Measurements from ENCODE around the gene SURF1.
"Not testable (repeated sequence)": the region's sequence is repeated elsewhere in the genome, so short reads cannot be mapped to it uniquely, and the experiment has no call there.

SURF1 gene

GRCh38 chr9:133342570-133342969 is 13.7 kb downstream of the SURF1 start:
- no peak for DNase-seq

DNA sequence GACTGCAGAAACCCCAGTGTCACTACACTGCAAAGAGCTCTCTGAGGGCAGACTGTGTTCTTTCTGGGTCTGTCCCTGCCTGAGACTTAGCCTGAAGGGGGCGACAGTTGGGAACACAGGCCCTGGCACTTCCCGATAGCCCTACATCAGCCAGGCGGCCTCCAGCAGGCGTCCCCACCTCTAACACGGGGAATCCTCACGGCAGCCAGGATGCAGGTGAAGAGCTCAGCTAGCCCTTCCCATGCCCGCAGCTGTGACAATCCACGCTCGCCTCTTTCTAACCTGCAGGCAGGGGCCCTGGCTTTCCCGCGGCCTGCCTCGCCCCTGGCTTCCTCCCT is 14.2 kb downstream of the SURF1 start:
- DNase-seq, result no peak

DNA sequence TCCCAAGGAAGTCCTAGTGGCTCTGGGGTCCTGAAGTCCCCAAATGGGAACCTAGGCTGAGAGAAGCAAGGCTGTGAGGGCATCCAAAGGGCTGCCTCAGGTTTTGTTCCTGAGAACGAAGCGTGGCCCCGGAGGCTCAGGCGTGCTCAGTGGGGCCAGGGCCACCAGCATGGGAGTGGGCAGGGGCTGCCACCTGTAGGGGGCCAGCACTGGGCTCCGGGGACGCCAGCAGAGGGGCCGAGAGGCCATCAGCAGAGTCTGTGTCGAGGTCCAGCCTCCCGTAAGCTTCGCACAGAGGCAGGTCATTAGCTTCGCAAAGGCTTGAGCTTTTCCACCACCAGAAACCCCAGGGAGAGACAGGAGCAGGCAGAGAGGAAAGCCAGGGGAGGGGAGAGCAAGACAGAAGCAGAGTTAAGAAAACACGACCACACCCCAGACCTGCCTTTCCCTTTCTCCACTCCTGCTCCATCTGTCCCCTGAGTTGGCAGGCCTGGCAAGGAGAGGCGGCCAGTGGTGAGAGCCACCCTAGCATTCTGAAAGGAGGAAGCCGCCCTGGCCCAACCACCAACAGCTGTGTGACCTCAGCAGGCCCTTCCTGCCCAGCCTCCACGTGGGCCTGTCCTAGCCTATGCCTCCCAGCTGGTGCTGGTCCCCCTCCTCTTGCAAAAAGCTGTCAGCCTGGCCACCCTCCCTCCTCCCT is 14.8 kb downstream of the SURF1 start:
- peak; percentile 86 to 89 for DNase-seq

GRCh38 chr9:133340916-133341315 is 15.4 kb downstream of the SURF1 start:
- peak in 1 of 2 donors; percentile 24 for DNase-seq

GRCh38 chr9:133340256-133340655 is 16.0 kb downstream of the SURF1 start:
- peak; percentile 63 to 67 for DNase-seq

- no peak for DNase-seq
Measured at GRCh38 chr9:133339641-133340040, 16.6 kb downstream of the SURF1 start.

GRCh38 chr9:133335924-133336811 is 20.1 kb downstream of the SURF1 start, which contains the start of gene SURF6:
SURF6 (minus strand) TSS chr9:133336188; CDS start chr9:133336132, 56 bp downstream.
- DNase-seq, result peak; percentile 89 to 92

- DNase-seq, result not testable (repeated sequence)
Measured at GRCh38 chr9:133334888-133335287, 21.4 kb downstream of the SURF1 start.

GRCh38 chr9:133334161-133334560 is 22.1 kb downstream of the SURF1 start:
- DNase-seq, result no peak

DNA sequence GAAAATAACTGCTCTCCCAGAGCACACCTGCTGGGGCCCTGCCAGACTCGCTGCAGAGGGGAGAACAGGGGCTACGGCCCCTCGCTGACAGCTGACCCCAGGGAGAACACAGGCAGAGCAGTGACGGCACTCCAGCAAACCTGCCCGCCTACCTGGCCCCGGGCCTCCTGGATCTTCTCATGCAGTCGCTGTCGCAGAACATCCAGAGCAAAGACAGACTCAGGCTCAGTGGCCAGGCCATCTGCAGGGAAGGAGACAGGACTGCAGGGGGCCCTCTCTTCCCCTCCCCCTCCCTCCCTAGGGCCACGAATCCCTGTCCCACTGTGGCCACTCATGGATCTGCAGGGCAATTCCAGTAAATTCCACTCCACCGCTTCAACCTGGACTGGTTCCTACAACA is 22.7 kb downstream of the SURF1 start:
- no peak for DNase-seq

GRCh38 chr9:133333011-133333410 is 23.3 kb downstream of the SURF1 start:
- DNase-seq, result no peak

DNA sequence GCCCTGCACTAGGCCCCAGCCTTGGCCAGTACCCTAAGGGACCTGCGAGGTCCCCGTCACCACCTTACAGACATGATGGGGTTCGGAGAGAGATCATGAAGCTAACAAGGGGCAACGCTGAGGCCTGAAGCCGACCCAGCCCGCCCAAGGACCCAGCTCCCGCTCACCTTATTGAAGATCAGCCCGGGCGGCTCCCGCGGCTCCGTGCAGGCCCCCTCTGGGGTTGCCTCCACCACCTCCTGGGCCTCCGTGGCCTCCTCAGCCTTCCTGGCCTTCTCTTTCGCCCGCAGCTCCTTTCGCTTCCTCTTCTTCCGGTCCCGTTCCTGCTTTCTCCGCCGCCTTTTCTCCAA is 23.9 kb downstream of the SURF1 start:
- no peak for DNase-seq

GRCh38 chr9:133331641-133332380 is 24.5 kb downstream of the SURF1 start:
- DNase-seq, result no peak

DNA sequence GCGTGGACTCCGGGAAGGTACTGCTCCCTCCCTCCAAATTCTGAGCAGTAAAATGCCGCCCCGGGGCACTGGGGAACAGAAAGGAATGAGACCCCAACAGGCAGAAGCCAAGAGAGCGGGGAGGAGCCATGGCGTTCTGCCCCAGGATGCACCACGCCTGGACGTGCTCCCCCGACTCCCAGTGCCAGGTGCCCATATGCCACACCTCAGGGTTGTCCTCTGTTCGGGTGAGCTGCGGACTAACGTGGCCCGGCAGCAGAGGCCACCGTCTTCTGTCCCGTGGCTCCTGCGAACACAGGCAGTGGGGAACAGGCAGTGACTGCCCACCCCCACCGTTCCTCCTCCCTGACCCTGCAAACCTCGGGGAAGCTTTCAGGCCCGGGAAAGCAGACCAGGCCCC is 25.1 kb downstream of the SURF1 start:
- DNase-seq, result no peak

DNA sequence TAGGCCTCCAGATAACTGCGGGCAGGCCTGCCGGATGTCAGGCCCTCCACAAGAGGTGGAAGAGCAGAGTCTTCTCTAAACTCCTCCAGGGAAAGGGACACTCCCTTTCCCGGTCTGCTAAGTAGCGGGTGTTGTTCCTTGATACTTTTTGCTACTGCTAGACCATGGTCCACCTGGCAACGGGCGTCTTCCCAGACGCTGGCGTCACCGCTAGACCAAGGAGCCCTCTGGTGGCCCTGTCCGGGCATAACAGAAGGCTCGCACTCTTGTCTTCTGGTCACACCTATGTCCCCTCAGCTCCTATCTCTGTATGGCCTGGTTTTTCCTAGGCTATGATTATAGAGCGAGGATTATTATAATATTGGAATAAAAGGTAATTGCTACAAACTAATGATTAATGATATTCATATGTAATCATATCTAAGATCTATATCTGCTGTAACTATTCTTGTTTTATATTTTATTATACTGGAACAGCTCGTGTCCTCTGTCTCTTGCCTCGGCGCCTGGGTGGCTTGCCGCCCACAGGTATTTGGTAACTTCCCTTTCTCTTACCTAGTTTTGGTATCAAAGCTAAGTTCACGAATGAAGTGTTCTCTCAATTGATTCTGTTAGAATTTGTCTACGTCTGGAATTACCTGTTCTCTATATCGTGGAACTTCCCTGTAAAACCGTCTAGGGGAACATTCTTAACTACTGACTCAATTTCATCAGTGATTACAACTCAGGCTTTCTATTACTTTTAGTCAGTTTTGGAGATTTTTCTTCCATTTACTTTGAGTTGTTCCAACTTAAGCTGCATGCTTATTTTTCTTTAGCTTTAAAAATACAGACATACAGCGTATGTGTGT is 26.8 kb downstream of the SURF1 start:
- peak in 1 of 2 donors; percentile 37 for DNase-seq

- no peak for DNase-seq
Measured at GRCh38 chr9:133327834-133328484, 28.3 kb downstream of the SURF1 start.

DNA sequence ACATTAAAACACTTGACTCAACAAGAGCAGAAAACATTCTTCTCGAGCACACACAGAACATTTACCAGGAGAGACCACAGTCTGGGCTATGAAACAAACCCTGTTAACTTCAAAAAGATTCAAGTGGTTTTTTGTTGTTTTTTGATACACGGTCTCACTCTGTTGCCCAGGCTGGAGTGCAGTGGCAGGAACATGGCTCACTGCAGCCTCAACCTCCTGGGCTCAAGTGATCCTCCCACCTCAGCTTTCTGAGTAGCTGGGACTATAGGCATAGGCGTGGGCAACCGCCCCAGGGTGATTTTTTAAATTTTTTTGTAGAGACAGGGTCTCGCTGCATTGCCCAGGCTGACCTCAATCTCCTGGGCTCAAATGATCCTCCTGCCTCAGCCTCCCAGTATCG is 29.3 kb downstream of the SURF1 start:
- not testable (repeated sequence) for DNase-seq

DNA sequence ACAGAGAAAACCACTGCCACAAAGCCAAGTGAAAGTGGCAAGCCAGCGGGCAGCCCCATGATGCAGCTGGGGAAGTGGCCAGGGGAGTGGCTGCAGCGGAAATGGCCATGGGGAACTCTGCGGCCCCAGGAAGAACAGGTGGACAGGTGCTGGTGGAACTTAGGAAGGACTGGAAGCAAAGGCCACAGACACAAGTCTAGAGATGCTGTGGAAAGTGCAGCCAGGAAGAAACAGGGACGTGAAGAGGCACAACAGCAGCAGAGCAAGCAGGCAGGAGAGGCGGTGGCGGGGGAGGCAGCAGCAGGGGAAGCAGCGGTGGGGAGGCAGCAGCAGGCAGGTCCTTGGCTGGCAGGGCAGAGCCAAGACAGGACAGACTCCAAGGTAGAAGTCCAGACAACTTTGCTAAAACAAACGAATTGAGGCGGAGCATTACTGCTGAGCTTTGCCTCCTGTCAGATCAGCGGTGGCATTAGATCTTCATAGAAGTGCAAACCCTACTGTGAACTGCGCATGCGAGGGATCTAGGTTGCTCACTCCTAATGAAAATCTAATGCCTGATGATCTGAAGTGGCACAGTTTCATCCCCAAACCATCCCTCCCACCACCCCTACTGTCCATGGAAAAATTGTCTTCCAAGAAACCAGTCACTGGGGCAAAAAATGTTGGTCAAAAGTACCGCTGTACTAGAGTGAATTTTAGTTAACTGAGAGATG is 32.1 kb downstream of the SURF1 start:
- no peak for DNase-seq

DNA sequence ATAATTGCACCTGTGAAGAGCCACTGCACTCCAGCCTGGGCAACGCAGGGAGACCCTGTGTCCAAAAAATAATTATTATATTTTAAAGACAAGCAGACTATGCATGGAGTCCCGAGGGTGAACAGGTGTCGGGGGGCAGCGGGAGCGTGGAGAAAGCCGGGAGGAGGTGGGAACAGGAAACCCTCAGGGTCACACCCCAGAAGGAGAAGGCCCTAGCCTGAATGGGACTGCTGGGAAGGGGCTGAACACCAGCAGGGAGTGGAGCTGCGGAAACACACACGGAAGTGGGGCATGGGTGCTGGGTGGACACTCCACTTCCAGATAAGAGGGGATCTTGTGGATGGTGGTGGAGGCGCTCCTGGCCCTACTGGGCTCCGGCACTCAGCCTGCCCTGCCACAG is 33.1 kb downstream of the SURF1 start:
- no peak for DNase-seq

GRCh38 chr9:133322701-133323100 is 33.6 kb downstream of the SURF1 start:
- DNase-seq, result no peak

DNA sequence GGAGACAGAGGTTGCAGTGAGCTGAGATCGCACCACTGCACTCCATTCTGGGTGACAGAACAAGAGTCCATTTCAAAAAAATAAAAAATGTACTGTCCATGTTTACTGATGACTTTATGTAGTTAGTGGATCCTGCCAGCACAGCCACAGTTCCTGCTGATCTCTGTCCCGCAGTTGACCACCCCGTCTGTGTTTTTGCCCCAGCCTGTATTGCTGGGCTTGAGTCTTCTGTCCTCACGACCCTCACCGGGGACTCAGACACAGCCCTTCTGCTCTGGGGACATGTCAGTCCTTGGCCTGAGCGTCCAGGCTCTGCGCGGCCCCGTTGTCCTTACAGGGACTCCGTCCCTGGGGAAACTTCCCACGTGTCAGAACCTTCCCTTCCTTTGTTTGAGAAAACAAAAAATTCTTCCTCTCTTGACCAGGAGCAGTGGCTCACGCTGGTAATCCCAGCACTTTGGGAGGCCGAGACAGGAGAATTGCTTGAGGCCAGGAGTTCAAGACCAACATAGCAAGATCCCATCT is 34.8 kb downstream of the SURF1 start:
- no peak for DNase-seq
